Stimulated activated CD8-positive, alpha-beta memory T cell treated with anti-CD3 and anti-CD28 coated beads, Interleukin-4, amount 100 ng/mL, for 24 hours (primary cell): Measurements from ENCODE around the gene TMEM178B.
"Not testable (repeated sequence)": the region's sequence is repeated elsewhere in the genome, so short reads cannot be mapped to it uniquely, and the experiment has no call there.

Experiments
- DNase-seq: peaks from one replicate; pipeline ENCODE4 v3.0.0-alpha.2; 2020; ENCODE audit warnings: low read depth

Gene TMEM178B

DNA sequence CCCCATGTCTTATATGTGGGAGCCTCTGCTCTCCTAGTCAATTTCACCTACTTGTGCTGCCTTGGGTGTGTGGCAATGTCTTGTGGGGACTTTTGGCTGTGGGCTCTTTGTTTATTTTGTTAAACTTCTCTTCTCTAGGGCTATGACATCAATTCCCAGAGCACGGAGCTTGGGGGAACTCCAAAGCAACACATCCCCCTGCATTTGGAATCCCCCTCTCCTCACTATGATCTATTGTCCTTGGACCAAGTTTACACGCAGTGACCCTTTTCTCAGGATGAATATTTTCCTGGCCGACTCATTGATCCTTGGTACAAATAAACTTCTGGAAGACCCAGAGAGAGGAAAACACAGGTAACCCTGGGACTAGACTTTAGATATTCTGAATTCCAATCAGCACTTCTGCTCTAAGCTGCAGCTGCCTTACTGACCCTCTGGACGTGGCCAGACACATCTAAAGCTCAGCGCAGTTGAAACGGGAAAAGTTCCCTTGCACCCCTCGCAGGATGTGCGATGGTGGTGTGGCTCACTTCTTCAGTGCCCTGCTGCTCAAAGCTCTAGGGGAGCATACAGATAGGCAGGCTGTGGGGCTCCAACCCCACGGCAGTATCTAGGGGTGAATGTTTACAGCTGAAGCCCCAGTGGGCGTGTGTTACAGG, 110.8 kb downstream of the TMEM178B start:
- DNase-seq = no peak

DNA sequence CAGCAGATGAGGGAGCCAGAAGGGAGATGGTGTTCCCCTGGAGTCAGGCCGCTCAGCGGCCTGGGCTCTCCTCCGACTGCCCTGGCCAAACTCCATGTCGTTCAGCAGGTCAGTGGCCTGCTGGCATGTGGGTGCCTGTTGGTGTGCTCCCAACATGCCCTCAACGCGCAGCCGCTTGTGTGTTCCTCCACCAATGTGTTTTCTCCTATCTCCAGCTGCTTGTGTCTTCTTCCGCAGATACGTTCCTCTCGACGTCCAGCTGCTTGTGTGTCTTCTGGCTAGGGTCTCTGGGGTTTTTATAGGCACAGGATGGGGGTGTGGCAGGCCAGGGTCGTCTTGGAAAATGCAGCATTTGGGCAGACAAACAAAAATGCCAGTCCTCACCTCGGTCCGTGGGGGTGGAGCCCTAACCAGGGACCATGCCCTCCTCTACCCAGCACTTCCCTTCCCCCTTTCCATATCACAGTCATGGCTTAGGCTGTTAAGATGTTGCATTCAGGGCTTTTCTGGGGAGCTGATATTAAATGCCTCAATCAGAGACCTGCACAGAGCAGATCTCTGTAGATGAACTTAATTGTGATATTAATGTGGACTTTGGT, 111.6 kb downstream of the TMEM178B start:
- no peak for DNase-seq

DNA sequence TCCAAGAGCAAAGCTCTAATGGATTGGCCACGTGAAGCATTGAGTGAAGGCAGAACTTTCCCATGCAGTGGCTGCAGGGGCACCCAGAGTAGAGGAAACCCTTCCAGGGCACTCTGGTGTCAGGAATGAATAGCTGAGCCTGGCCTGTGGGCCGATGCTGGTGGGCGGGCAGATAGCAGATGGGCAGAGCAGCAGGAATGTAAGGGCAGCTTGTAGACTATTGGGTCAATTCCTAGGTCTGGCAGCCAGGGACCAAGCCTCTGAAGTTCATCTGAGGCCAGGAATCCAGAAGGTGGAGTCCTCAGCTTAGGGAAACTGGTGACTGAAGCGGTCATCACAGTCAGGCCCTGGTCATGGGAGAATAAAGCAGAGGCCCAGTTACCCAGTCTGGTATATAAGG, 115.4 kb downstream of the TMEM178B start:
- no peak for DNase-seq

DNA sequence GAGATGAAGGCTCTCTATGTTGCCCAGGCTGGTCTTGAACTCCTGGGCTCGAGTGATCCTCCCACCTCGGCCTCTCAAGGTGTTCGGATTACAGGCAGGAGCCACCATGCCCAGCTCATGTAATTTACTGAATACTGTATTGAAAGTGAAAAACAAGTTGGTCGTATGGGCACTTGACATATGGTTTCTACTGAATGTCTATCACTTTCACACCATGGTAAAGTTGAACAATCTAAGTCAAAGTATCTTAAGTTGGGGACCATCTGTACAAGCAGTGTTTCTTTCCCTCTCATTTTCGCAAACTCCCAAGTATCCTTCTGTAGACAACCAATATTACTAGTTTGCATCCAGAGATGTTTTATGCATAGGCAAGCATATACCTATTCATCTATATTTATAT, 116.6 kb downstream of the TMEM178B start:
- no peak for DNase-seq

DNA sequence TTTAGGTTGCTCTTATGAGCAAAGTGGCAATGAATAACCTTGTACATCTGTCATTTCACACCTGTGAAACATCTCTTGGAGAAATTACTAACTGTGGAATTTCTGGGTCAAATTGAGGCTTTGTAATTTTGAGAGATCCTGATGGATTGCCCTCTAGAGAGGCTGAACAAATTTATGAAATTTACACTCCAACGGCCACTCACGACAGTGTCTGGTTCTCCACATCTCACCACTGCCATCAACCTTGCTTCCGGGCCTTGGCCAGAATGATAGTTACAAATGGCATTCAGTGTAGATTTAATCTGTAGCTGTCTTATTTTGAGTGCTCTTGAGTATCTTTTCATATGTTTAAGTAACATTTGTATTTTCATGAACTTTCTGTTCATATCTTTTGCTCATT, 117.4 kb downstream of the TMEM178B start:
- no peak for DNase-seq

DNA sequence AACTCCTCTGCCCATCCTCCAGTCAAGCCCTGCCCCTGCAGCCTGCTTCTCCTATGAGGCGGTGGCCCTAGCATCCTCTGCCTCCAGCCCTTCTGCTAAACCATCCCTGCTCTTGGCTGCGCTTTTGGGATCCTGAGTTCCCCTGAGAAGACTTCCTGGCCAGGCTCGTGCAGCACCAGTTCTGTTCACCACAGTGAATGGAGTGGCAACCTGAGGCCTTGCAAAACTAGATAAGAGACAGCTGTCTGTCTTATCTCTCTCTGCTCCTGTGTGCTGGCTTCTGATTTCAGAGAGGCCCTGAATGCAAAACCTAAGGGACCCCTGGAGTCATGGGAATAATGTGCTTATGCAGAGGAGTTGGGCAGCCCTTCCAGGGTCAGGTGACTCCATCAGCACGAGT, 119.2 kb downstream of the TMEM178B start:
- DNase-seq = no peak

DNA sequence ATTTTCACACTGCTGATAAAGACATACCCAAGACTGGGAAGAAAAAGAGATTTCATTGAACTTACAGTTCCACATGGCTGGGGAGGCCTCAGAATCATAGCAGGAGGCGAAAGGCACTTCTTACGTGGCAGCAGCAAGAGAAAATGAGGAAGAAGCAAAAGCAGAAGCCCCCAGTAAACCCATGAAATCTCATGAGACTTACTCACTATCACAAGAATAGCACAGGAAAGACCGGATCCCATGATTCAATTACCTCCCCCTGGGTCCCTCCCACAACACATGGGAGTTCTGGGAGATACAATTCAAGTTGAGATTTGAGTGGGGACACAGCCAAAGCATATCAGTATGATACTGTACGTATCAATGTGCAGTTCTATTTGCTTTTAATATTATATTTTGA, 121.9 kb downstream of the TMEM178B start:
- not testable (repeated sequence) for DNase-seq

DNA sequence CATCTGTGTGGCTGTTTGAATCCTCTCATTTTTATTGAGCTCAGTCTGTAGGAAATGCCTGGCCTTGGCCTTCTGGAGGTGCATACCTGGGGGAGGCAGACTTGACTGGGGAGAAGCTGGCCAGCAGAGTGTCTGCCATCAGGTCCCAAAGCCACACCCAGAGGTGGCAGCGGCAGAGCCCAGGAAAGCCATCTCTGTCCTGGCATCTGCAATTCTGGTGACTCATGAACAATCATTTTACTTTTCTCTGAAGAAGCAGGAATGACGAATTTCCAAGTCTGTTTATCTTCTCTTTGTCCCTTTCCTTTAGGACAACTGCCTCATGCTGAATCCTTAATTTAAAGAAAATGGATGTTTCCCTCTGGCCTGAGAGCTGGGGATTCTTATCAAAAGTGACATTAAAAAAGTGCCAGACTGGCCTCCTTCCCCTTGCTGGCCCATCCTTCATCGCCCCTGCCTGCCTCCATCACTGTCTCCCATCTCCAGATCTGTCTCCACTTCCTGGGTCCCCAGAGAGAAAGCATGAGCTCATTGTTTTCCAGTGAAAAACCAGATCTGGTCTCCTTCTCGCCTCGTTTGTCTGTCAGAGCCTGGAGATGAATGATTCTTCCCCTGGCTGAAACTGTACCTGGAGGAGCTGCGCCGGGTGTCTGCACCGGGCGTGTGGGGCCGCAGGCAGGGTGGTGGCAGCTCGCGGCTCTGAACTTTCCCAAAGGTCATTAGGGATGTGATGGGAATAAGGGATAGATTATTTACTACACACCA, 124.5 kb downstream of the TMEM178B start:
- no peak for DNase-seq

DNA sequence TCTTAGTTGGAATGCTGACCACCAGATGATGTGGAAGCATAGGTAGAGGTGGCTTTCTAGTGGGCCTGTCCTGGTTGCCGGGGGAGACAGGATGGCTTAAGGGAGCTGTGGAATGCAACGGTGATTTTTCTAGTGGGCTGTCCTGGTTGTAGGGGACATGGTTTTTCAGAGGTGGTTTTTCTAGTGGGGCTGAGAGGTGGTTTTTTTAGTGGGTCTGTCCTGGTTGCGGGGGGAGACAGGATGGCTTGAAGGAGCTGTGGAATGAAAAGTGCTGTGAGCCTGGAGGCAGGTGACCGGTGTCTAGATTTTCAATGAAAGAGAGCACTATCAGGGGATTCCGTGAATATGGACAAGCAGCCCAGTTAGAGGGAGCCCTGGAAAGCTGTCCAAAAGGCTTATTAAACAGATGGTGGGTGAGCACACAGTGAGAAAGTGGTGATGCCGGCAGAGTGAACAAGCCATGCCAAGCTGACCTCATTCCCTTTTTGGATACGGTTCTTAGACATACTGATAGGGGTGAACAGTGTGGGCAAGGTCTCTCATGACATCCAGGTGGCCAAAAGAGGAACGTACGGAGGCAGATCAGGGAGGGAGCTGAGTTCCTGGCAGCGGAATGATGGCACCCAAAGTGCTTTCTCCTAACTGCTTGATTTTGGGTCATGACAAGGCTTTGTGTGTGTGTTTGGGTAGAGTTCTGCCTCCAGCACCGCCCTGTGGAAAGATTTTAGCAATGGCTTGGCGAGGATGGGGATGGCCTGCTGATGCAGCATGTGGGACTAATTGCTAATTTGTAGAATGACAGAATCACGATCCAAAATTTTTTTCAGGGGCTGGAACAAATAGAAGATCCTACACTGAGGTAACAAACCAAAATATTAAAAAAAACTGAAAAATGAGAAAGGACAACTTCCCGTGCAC, 126.6 kb downstream of the TMEM178B start:
- no peak for DNase-seq

DNA sequence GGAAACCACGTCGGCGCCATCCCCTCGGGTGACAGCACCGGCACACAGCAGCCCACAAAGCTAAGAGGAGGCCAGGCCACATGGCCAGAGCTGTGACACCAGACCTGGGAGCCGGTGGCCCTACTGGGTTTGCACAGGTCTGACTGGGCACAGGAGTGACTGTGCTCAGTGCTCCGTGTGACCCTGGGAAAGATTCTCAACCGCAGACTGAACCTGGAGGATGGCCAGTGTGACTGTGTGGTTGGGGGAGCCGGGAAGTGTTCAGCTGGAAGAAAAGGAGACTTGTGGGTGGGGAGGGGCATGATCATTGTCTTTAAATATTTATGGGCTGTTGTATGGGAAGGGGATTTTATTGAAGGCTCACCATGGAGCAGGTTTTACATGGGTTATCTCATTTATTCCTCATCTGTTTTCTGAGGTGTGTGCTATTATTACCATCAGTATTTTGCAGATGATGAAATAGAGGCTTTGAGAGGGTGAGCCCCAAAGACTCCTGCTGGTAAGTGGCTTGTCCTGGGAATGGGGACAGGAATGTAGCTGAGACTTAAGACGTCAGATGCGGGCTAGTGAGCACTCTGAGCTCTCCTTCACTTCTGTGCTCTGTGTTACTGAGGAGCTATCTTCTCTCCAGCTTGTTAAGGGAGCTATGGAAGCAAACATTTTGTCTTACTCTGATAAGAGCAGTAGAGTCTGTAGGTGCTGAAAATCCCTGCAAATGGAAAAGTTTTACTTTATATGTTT, 127.5 kb downstream of the TMEM178B start:
- DNase-seq = no peak

DNA sequence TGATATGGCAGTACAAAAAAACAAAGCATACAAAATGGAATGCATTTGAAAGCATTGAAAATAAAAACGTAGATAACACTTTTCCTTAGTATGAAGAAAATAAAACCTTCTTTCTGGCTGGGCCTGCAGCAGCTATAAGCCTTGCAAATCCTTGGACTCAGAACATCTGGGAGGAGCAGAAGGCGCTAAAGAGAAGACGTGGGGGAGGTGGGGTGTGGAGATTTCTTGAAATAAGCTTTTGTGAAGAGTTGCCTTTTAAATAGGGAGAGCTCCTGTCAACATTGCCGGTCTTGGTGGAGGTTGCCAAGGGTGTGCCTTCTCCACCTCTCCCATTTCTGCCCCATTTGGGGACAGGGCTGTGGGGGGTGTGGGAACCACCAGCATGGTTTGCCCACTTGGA, 128.7 kb downstream of the TMEM178B start:
- no peak for DNase-seq

DNA sequence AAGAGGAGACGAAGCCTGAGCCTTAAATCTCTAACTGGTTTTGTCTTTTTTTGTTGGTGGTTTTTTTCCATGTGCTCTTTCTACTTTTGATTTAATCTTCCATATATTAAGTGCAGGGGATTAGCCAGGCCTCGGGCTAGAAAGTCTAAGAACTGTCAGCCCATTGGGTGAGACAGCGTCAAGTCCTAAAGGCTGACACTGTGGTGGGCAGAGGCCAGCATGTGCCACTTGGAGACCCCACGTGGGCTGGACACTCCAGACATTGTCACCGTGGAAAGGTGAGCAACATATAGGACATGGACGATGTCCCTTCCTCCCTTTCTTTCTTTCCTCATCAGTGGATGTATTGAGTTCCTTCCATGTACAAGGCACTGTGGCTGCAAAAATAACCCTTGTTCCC, 129.3 kb downstream of the TMEM178B start:
- DNase-seq = no peak

DNA sequence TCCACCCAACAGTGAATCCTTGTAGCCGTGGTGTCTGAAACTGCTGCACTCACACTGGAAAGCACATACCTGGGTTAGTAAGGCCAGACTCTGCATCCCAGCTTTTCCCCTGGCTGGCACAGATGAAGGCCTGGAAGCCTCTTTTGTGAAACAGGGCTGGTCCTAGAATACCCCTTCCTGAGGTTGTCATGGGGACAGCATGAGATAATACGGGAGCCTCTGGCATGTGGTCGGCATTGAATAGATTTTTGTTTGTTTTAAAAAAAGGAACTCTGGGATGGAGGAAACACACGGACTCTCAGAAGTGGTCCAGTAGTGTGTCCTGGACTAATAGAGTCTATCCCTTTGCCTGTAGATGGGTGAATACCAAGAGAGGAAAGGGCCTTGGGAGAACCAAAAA, 129.7 kb downstream of the TMEM178B start:
- DNase-seq = no peak

DNA sequence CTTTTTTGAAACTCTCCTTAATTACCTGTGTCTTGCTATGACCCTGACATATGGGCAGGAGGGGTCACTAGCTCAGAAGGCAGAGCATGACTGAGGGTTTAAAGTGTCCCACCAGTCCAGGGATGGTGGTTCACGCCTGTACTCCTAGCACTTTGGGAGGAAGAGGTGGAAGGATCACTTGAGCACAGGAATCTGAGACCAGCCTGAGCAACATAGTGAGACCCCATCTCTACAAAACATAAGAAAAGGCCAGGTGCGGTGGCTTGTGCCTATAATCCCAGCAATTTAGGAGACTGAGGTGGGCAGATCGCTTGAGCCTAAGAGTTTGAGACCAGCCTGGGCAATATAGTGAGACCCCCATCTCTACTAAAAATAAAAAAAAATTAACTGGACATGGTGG, 133.8 kb downstream of the TMEM178B start:
- DNase-seq = no peak

DNA sequence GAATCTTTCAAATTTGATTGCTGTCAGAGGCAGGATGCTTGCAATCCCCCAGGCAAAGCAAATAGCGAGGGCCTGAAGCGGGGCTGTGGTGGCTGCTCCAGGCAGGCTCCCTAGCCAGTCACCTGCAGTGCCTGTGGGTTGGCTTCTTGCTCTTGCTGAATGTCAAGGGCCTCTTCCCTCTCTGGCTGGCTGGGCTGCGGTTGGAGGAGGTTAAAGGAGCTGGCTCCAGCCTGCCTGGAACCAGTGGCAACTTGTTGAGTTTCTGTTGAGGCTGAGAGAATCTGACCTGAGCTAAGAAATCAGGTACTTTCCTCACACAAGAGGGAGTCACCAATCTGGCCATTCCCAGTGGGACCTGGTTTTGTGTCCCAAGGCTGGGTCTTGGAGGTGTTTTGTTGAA, 134.7 kb downstream of the TMEM178B start:
- no peak for DNase-seq

DNA sequence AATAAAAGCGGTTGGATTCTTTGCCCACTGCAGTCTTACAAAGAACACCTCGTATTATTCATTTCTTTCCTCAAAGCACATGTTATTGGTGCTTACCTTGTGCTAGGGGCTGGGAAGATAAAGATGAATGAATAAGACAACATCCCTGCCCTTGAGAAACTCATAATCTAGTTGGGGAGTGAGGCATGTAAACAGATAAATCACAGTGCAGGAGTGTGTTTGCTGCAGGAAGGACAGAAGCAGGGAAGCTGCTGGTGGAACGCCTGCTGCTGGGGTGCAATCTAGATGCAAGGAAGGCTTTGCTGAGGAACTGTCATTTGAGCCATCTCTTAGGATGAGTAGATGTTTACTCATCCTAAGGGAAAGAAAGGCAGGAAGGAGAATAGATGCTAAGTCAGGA, 135.6 kb downstream of the TMEM178B start:
- no peak for DNase-seq

DNA sequence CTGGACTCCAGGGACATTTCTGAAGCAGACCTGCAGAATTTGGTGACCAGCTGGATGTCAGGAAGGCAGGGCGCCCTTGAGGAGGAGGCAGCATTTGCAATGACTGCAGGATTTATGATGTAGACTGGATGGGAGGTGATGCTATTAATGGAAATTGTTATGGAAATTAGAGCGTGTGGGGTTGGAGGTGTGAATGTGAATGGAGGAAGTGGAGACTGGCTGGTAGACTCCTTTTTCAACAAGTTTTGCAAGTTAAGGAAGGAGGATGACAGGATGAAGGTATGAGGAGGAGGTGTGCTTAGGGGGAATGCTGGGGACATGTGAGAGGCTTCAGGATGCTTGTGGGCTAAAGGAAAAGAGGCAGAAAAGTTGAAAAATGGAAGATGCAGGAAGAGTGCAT, 137.0 kb downstream of the TMEM178B start:
- no peak for DNase-seq

DNA sequence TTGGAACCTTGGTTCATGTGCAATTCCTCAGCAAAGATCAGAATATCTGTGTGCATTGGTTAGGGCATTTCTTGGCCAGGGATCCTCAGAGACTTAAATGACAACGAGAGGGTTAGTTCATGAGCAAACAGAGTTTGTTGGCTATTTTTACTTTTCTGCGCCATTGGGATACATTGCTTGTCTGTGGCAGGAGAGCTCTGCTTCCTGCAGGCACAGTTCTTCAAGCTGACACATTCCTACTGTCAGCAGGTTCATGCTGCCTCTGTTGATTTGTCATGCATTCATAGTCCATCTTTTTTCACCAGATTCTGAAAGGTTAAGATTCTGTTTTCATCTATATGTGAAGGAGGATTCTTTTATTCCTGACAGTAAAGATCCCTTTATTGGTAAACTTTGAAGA, 139.4 kb downstream of the TMEM178B start:
- no peak for DNase-seq

DNA sequence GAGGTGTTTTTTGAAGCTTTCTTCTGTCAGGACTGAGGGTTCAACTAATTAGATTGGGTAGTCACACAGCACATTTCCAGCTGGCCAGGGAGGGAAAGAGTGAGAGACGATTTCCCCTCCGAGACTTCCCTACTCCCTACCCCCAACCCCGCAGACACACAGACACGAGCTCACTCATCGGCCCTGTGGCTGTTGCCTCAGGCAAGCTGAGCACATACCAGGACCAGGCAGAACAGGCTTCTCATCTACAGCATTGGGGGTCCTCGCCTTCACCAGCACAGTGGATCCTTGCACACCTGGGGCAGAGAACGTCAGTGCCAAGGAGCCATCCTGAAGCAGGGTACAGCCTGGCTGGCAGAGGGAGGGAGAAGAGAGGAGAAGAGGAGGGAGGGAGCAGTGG, 144.1 kb downstream of the TMEM178B start:
- DNase-seq = no peak

DNA sequence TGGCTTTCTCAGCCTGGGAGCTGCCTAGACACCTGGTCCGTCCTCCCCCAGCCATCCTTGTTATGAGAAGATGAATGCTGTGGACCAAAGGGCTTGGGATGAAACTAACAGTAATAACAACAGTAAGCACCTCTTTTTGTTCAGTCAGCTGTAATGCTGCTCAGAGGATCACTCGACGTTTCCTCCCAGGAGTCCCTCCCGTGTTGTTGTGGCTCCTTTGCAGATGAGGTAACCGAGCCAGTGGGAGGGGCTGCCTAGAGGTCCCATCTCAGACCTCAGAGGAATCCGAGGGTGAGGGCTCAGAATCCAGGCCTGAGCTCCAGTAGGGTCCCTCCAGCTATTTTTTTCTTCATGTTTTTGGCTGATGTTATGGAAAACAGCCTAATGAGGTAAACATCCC, 145.1 kb downstream of the TMEM178B start:
- no peak for DNase-seq

DNA sequence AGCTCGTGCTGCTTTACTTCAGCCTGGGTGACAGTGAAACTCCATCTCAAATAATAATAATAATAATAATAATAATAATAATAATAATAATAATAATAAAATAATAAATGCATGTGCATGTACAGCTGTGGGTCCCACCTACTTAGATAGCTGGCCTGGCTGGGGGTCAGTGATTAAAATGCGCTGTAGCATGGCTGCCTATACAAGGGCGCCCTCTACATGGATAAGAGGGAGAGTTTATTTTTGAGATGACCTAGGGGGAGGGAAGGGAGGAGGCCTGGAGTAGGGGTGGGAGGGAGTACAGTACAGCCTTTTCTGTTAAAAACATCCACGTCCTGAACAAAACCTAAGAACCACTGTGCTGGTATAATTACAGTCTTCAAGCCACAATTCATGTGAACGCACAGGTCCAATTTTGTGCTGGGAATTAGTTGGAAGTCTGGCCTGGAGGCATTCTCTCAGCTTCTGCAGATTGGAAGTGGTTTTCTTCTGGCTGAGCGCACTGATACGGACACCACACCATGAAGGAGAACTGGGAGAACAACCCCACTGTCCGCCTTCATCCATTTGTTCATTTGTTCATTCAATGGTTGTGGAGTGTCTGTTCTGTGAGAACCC, 146.5 kb downstream of the TMEM178B start:
- DNase-seq = no peak
